B cell (primary cell): ENCODE measurements around the gene TMOD2.

Experiments
- EZH2 ChIP-seq: IDR thresholded peaks from 2 replicates; pipeline ENCODE4 v1.6.1; 2012; ENCODE audit warnings: borderline replicate concordance, low read depth, mild to moderate bottlenecking, moderate library complexity, low read length; ENCODE audit not compliant: insufficient read depth, poor library complexity, severe bottlenecking
- TF ChIP-seq, protein P1 (sequence below): fragments of 200-600 bp; IDR thresholded peaks from one replicate; pipeline ENCODE4 v1.8.0; 2022; ENCODE audit warnings: antibody characterized with exemption, mild to moderate bottlenecking

GRCh38 chr15:51818150-51818549, 66.8 kb downstream of the TMOD2 start:
- TF ChIP-seq, protein P1, sequence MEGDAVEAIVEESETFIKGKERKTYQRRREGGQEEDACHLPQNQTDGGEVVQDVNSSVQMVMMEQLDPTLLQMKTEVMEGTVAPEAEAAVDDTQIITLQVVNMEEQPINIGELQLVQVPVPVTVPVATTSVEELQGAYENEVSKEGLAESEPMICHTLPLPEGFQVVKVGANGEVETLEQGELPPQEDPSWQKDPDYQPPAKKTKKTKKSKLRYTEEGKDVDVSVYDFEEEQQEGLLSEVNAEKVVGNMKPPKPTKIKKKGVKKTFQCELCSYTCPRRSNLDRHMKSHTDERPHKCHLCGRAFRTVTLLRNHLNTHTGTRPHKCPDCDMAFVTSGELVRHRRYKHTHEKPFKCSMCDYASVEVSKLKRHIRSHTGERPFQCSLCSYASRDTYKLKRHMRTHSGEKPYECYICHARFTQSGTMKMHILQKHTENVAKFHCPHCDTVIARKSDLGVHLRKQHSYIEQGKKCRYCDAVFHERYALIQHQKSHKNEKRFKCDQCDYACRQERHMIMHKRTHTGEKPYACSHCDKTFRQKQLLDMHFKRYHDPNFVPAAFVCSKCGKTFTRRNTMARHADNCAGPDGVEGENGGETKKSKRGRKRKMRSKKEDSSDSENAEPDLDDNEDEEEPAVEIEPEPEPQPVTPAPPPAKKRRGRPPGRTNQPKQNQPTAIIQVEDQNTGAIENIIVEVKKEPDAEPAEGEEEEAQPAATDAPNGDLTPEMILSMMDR: no peak
- TF ChIP-seq EZH2: no peak
